CD4-positive, alpha-beta T cell treated with Interleukin-17A for 4 hours (primary cell): ENCODE measurements around the gene TRPV6.

Experiments
- DNase-seq: peaks from one replicate; pipeline ENCODE4 v3.0.0-alpha.2; 2020; ENCODE audit warnings: mixed read lengths

Gene TRPV6

DNA sequence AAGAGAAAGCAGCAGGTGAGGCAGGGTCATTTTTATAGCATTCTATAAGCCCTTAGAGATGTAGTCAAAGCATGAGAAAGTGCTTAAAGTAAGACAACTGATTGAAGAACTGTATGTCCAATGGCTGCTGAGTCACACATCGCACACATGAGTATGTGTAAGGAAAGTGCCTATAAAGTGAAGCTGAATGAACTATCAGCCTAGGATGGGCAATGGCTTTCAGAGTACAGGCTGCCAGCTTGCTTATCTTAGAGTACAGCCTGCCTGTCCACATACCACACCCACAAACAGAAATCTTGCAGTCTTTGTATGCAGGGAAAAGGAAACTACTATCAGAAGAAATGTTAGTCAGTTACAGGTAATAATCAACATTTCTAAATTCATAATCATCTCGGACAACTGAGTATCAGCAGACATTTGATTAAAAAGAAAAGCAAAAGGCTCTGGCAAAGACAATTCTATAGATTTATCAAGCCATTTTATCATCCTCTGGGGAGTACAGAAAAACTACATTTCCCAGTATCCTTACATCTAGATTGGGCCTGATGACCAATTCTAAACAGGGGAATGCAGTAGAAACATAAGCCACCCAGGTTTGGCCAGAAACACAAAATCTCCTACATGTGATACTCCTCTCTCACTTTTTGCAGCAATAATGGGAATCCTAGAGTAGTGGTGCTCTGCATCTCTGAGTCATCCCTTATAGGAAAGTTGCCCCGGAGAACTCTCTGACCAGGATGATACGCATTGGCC lies 46.9 kb downstream of the TRPV6 start:
- DNase-seq = no peak

DNA sequence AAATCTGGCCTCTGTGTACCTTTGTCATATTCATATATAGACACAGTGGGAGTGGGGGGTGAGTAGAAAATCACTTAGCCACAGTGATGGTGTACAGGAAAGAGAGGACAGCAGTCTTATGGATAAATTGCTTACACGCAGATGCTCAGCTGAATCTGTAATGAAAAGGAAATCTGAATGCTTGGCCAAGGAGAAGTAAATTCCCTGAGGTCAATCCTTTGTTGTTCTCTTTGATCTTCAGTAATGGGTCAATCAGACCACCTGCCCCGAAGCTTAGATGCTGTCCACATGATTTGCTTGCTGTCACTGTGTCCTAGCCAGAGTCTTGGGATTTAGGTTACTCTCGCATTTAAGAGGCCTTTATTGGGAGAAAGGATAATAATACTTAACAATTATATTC lies 49.1 kb downstream of the TRPV6 start:
- DNase-seq = no peak

DNA sequence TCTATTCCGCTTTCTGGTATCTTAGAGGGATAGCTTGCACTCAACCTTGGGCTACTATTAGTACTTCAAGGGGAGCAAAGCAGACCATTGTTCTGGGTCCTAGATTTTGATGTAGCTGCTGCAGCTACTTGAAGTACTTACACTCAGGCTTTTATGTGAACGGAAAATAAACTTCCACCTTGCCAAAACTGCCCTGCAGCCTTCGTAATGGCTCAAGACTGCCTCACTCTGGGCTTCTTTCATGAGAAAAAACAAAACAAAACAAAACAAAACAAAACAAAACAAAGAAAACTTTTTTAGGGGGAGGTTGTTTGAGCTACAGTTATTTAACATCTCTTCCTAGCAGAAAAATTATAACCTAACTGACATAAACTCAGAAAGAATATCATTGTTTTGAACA lies 50.1 kb downstream of the TRPV6 start:
- DNase-seq = peak; percentile 44

DNA sequence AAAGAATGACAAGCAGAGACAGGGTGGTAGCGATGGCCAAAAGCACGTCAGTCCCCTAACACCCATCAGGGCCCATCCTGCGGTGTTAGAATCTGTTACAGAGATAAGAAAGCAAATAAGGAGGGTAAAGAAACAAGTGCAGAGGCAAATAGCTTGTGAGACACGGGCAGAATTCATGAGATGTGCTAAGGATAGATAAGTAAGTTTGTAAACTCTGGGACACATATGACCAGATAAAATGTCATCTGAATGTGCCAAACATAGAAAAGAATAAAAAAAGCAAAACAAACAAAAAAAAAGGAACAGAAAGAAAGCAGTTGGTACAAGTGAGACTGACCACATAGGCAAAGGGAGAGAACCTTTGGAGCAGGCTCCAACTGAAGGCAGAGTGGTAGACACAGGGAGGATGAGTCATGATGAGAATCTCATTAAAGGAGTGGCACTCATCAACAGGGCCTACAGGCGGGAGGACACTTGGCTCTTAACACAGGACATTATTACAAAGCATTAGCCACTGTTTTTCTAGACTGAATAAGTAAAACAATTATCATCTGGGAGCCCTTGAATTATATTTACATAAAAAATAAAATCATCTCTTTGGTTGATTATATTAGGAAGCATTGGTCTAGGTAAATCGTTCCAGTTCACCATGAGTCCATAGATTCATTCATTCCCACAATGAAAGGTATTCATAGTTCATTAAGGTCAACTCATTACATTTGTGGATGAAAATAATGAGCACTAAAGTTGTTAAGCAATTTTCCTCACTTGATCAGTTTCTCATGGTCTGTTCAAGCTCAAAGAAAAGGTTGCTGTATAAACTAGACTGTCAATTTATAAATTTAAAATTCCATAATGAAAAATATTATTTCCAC lies 52.1 kb downstream of the TRPV6 start:
- no peak for DNase-seq

DNA sequence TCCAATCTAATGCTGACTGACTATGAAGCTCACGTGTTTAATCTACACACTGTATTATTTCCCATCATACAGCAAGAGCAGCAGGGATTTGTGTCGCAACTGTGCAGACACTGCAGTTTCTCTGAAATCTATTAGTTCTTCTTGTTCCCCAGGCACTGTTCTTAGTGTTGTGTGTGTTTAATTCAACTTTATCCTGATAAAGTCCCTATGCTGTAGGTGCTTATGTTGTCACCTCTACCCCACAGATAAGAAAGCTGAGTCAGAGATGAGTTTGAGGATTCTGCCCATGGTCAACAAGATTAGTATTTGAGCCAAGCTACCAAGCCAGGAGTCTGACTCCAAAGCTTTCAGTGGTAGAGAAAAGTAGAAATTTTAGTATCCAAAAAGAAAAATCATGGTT lies 53.1 kb downstream of the TRPV6 start:
- DNase-seq = no peak

DNA sequence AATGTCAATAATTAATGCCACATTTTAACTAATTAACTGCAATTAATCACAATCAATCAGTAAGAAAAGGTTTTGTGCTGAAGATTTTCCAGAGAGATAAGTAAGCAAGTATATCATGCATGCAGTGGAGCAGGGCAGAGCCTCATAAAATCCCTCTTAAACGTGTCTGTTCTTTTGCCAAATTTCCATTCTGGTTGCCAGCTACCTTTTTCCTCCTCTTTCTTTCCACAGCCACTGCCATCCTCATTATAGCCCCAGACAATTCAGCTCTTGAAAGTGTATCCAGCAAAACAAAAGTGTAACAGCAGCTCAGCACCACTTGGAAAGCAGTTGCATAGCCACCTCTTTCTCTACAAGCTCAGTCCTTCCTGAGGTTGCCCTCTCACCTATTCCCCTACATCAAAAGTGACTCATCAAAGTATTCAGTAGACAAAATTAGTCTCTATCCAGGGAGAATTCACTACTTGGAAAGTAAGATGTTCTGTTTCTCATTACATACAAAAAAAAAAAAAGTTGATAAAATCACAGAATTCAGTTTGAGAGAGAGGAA lies 57.5 kb downstream of the TRPV6 start:
- no peak for DNase-seq

DNA sequence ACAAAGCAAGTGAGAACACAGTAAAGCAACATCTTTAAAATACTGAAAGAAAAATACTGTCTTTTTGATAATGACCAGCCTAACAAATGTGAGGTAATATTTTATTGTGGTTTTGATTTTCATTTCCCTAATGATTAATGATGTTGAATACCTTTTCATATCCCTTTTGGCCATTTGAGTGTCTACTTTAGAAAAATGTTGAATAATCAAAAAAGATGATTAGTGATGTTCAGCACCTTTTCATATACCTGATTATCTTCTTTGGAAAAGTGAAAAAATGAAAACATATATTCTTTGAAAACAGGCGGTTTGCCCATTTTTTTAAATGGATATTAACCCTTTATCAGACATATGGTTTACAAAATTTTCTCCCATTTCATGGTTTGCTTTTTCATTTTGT lies 62.8 kb downstream of the TRPV6 start:
- no peak for DNase-seq
